Panc1 (cell line): ENCODE measurements around the gene ZNF407. TPM values are rescaled to one million over a fixed set of nuclear protein-coding genes. Genes with fewer than 3 reads are reported as not detected.

ENCODE experiments used
- ATAC-seq: fragments of 200-7000 bp; cut with Tn5 transposase; 2 replicates; pipeline ENCODE4 v1.9.1; 2020; ENCODE audit warnings: mild to moderate bottlenecking, moderate library complexity
- BruUV-seq: library from RNA; stranded (reverse); fragments of 400-500 nt; replicated peaks from 2 replicates; lab custom pipeline; 2021; lab: Mats Ljungman, UMichigan
- CTCF ChIA-PET: fragments of 300-600 bp; sonication (Branson Sonifier 250); formaldehyde crosslinking; loops from one replicate; lab custom pipeline; 2022; ENCODE audit warnings: antibody characterized with exemption; lab: Charles Lee
- POLR2A ChIA-PET: fragments of 300-600 bp; sonication (Branson Sonifier 250); formaldehyde crosslinking; loops from one replicate; lab custom pipeline; 2022; ENCODE audit warnings: antibody characterized with exemption; lab: Charles Lee
- DNase-seq: peaks from one replicate; pipeline ENCODE4 v3.0.0-alpha.2; 2010; ENCODE audit warnings: low read depth, low spot score
- H3K27ac ChIP-seq: 2 replicates; pipeline ENCODE4 v1.5.1; 2011; ENCODE audit warnings: mild to moderate bottlenecking, low read length, inconsistent platforms
- H3K27me3 ChIP-seq: fragments of 200-500 bp; sonication (Bioruptor generic); 2 replicates; pipeline ENCODE4 v1.6.0; 2014; ENCODE audit warnings: low read length, inconsistent platforms; ENCODE audit not compliant: control insufficient read depth, insufficient read depth
- H3K36me3 ChIP-seq: fragments of 200-500 bp; sonication (Bioruptor generic); 2 replicates; pipeline ENCODE4 v1.5.1; 2014; ENCODE audit warnings: inconsistent platforms, mild to moderate bottlenecking, low read length, moderate library complexity; ENCODE audit not compliant: control insufficient read depth, insufficient read depth
- H3K4me1 ChIP-seq: 2 replicates; pipeline ENCODE4 v1.5.1; 2011; ENCODE audit warnings: inconsistent platforms, mild to moderate bottlenecking, low read length, moderate library complexity; ENCODE audit not compliant: control insufficient read depth, insufficient read depth
- H3K4me3 ChIP-seq, 2 experiments: 2 replicates each; pipeline ENCODE4 v1.5.1; 2011 to 2012; ENCODE audit warnings: low read depth in 2 of 2, low read length in 2 of 2, mild to moderate bottlenecking in 2 of 2, inconsistent platforms in 1 of 2, moderate library complexity in 1 of 2
- H3K9me3 ChIP-seq: fragments of 200-500 bp; sonication (Bioruptor generic); 2 replicates; pipeline ENCODE4 v1.5.1; 2014; ENCODE audit warnings: low read depth, mild to moderate bottlenecking, inconsistent platforms, low read length, moderate library complexity; ENCODE audit not compliant: control insufficient read depth, insufficient read depth
- POLR2AphosphoS5 ChIP-seq: IDR thresholded peaks from 2 replicates; pipeline ENCODE4 v1.6.1; 2012; ENCODE audit warnings: mild to moderate bottlenecking, low read depth, low read length, moderate library complexity
- SIN3A ChIP-seq: IDR thresholded peaks from 2 replicates; pipeline ENCODE4 v1.6.1; 2012; ENCODE audit warnings: low read depth, mild to moderate bottlenecking, low read length, moderate library complexity, borderline replicate concordance; ENCODE audit not compliant: insufficient read depth
- TCF7L2 ChIP-seq: IDR thresholded peaks from 2 replicates; pipeline ENCODE4 v1.6.1; 2011; ENCODE audit warnings: mild to moderate bottlenecking, low read depth, low read length, inconsistent platforms
- in situ Hi-C: cut with HindIII; loops from 2 replicates; pipeline ENCODE4 v1.10.0; 2016; ENCODE audit warnings: low sequenced_read_pairs, low pct_unique_long_range_greater_than_20kb
- intact Hi-C: fragments of 100-400 bp; cut with micrococcal nuclease; formaldehyde crosslinking; loops from one replicate; pipeline ENCODE4 v1.10.0; 2022; ENCODE audit not compliant: unreplicated experiment
- total RNA-seq: library from RNA; stranded (reverse); gene quantifications from one replicate; pipeline ENCODE4 v1.2.1, GENCODE V29; 2021; ENCODE audit not compliant: unreplicated experiment
- TF ChIP-seq, protein P1 (sequence below): fragments of 450-650 bp; IDR thresholded peaks from 2 replicates; pipeline ENCODE4 v1.5.1; 2017; ENCODE audit warnings: mild to moderate bottlenecking
- TF ChIP-seq, protein P2 (sequence below), 2 experiments: IDR thresholded peaks; 2 replicates each; pipeline ENCODE4 v1.6.1; 2011 to 2012; ENCODE audit warnings: low read depth in 2 of 2, control low read depth in 1 of 2, low read length in 1 of 2, mild to moderate bottlenecking in 1 of 2, moderate library complexity in 1 of 2; ENCODE audit not compliant: insufficient read depth in 1 of 2

Gene ZNF407
- total RNA-seq, 1 experiment from 2014 or later = 16.8 TPM

DNA sequence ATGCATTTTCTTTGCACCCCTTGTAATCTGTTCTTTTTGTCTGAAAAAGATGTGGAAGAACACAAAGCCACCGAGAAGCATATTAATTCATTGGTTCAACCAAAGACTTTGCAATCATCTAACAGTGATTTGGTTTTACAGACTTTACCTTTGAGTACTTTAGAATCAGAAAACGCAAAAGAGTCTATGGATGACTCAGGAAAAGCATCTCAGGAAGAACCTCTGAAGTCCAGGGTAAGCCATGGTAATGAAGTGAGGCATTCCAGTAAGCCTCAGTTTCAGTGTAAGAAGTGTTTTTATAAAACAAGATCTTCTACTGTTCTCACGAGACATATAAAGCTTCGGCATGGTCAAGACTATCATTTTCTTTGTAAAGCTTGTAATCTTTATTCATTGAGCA lies 35.2 kb downstream of the ZNF407 start:
- POLR2A ChIA-PET = interaction anchor here (0.5 kb wide), 1 partner anchor 409 kb away, joined by 3 read pairs; no protein-coding TSS in a partner anchor

DNA sequence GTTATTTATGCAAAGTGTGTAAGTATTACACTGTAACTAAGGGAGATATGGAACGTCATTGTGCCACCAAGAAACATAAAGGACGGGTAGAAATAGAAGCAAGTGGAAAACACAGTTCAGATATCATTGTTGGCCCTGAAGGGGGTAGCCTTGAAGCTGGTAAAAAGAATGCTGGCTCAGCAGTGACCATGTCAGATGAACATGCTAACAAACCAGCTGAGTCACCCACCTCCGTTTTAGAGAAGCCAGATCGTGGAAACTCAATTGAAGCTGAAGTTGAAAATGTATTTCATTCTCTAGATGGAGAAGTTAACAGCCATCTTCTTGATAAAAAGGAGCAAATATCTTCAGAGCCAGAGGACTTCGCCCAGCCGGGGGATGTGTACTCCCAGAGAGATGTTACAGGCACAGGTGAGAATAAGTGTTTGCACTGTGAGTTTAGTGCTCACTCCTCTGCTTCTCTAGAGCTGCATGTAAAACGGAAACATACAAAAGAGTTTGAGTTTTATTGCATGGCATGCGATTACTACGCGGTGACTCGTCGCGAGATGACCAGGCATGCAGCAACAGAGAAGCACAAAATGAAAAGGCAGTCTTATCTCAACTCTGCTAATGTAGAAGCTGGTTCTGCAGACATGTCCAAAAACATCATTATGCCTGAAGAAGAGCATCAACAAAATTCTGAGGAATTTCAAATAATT lies 36.1 kb downstream of the ZNF407 start:
- Histone ChIP-seq H3K27me3 (no peaks in the 10 kb centered on the region), H3K36me3 (no peaks in the 10 kb centered on the region), H3K4me3 (no peak overlapping the region), H3K4me1 (no peaks in the 10 kb centered on the region), H3K9me3 (no peaks in the 10 kb centered on the region), H3K27ac (no peak overlapping the region)
- in situ Hi-C loops (no loop called here), intact Hi-C loops (no loop called here)
- no TSS peak for BruUV-seq
- TF ChIP-seq SIN3A (no peak), TCF7L2 (no peak), POLR2AphosphoS5 (no peak)
- TF ChIP-seq, protein P1, sequence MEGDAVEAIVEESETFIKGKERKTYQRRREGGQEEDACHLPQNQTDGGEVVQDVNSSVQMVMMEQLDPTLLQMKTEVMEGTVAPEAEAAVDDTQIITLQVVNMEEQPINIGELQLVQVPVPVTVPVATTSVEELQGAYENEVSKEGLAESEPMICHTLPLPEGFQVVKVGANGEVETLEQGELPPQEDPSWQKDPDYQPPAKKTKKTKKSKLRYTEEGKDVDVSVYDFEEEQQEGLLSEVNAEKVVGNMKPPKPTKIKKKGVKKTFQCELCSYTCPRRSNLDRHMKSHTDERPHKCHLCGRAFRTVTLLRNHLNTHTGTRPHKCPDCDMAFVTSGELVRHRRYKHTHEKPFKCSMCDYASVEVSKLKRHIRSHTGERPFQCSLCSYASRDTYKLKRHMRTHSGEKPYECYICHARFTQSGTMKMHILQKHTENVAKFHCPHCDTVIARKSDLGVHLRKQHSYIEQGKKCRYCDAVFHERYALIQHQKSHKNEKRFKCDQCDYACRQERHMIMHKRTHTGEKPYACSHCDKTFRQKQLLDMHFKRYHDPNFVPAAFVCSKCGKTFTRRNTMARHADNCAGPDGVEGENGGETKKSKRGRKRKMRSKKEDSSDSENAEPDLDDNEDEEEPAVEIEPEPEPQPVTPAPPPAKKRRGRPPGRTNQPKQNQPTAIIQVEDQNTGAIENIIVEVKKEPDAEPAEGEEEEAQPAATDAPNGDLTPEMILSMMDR = no peak
- TF ChIP-seq, protein P2, sequence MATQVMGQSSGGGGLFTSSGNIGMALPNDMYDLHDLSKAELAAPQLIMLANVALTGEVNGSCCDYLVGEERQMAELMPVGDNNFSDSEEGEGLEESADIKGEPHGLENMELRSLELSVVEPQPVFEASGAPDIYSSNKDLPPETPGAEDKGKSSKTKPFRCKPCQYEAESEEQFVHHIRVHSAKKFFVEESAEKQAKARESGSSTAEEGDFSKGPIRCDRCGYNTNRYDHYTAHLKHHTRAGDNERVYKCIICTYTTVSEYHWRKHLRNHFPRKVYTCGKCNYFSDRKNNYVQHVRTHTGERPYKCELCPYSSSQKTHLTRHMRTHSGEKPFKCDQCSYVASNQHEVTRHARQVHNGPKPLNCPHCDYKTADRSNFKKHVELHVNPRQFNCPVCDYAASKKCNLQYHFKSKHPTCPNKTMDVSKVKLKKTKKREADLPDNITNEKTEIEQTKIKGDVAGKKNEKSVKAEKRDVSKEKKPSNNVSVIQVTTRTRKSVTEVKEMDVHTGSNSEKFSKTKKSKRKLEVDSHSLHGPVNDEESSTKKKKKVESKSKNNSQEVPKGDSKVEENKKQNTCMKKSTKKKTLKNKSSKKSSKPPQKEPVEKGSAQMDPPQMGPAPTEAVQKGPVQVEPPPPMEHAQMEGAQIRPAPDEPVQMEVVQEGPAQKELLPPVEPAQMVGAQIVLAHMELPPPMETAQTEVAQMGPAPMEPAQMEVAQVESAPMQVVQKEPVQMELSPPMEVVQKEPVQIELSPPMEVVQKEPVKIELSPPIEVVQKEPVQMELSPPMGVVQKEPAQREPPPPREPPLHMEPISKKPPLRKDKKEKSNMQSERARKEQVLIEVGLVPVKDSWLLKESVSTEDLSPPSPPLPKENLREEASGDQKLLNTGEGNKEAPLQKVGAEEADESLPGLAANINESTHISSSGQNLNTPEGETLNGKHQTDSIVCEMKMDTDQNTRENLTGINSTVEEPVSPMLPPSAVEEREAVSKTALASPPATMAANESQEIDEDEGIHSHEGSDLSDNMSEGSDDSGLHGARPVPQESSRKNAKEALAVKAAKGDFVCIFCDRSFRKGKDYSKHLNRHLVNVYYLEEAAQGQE (IDR thresholded peaks at IDR 0.05; ENCODE audit: insufficient read depth in 1 of 2, low read depth in 2 of 2, low read length in 1 of 2) = no peak
- no peak for DNase-seq
- ATAC-seq = no peak
- ChIA-PET CTCF (no interaction called here), POLR2A (no interaction called here)

More for the DNA sequence above, 35.2 kb downstream of the ZNF407 start:
- no peak overlapping the region for H3K4me3 ChIP-seq
- H3K9me3 ChIP-seq = no peaks in the 10 kb centered on the region
- no peaks in the 10 kb centered on the region for H3K4me1 ChIP-seq
- ATAC-seq = no peak
- H3K27me3 ChIP-seq = no peaks in the 10 kb centered on the region
- TF ChIP-seq, protein P2 (IDR thresholded peaks at IDR 0.05; ENCODE audit: insufficient read depth in 1 of 2, low read depth in 2 of 2, low read length in 1 of 2) = no peak
- TF ChIP-seq, protein P1 = no peak
- TF ChIP-seq SIN3A = no peak
- TF ChIP-seq TCF7L2 = no peak
- TF ChIP-seq POLR2AphosphoS5 = no peak
- H3K27ac ChIP-seq = no peak overlapping the region
- in situ Hi-C loops (no loop called here), intact Hi-C loops (no loop called here)
- CTCF ChIA-PET = no interaction called here
- no peaks in the 10 kb centered on the region for H3K36me3 ChIP-seq
- no TSS peak for BruUV-seq
- DNase-seq = no peak
